IPS DF 4.7 (cell line): Measurements from ENCODE around the gene AGBL4.

ENCODE experiments used
- DNase-seq: peaks from one replicate; pipeline ENCODE4 v3.0.0-alpha.2; 2013; ENCODE audit warnings: low spot score; ENCODE audit errors: extremely low read depth

Gene AGBL4

GRCh38 chr1:48665708-48666407 lies 1357.9 kb downstream of the AGBL4 start:
- DNase-seq, result no peak

DNA sequence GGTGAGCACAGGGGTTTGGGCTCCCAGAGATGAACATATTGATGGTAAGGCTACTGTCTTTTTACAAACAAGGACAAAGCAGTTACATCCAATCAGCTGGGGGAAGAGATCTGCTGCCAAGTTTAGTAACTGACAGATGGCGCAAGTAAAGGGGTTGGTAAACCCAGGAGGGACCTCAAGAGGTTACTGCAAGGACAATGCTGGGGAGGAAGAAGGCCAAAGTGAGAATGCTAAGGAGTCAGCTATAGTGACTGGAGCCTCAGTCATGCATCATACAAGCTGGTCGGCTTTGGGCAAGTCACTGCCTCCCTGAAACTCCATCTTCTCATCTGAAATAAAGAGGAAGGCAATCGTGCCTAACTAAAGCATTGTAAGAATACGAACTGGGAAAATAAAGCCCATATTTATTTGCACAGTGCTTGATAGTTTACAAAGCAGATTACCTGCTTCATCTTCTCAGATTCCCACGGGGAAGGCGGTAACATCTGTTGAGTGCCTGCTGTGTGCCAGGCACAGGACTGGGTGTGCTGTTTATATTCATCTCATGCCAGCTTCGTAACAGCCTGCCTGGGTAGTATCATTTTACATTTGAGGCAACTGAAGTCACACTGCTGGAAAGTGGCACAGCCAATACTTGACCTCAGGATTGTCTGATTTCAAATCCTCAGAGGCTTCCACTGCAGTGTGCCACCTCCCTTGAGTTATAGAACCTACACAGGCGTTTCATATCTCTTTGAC lies 1361.9 kb downstream of the AGBL4 start:
- DNase-seq, result no peak

- DNase-seq, result no peak
Measured at GRCh38 chr1:48659801-48660200, 1364.0 kb downstream of the AGBL4 start.

GRCh38 chr1:48657413-48657812 lies 1366.3 kb downstream of the AGBL4 start:
- no peak for DNase-seq

GRCh38 chr1:48654606-48655210 lies 1369.0 kb downstream of the AGBL4 start:
- DNase-seq, result no peak

GRCh38 chr1:48652334-48652733 lies 1371.4 kb downstream of the AGBL4 start:
- no peak for DNase-seq

- DNase-seq, result no peak
Measured at GRCh38 chr1:48649880-48650279, 1373.9 kb downstream of the AGBL4 start.

DNA sequence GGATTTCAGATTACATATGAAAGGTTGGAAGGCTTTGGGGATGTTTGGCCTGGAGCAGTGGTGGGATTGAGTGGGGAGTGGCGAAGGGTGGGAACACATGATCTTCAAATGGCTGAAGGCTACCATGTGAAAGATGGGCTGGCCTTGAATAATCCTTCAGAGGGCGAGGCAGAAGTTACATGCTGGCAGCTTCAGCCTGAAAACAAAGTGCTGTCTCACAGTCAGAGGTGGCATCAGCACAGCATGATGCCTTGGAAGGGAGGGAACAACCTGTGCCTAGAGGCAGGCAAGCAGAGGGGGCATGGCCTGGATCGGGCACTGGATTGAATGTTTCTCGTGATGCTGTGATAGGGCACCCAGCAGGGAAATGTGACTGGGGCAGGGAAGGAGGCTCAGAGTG lies 1377.9 kb downstream of the AGBL4 start:
- no peak for DNase-seq

GRCh38 chr1:48644905-48645605 lies 1378.7 kb downstream of the AGBL4 start:
- DNase-seq, result no peak

- no peak for DNase-seq
Measured at GRCh38 chr1:48644190-48644900, 1379.4 kb downstream of the AGBL4 start.

DNA sequence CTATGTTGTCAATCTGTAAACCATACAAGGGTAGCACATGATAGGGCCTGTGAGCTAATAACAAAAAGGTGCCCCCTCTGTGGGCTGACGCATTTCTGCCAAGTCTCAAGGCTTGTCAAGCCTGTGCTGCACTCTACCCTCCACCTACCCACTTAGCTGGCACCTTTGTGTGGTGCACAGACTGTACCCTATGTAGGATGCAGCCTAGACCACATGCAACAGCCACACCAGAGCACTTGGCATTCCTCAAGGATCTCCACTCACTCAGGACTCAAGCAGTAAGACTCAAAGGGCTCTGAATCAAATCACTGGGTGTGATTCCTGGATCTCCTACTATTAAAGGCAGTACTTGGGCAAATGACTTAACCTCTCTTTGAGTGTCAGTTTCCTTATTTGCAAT lies 1380.6 kb downstream of the AGBL4 start:
- DNase-seq, result no peak

DNA sequence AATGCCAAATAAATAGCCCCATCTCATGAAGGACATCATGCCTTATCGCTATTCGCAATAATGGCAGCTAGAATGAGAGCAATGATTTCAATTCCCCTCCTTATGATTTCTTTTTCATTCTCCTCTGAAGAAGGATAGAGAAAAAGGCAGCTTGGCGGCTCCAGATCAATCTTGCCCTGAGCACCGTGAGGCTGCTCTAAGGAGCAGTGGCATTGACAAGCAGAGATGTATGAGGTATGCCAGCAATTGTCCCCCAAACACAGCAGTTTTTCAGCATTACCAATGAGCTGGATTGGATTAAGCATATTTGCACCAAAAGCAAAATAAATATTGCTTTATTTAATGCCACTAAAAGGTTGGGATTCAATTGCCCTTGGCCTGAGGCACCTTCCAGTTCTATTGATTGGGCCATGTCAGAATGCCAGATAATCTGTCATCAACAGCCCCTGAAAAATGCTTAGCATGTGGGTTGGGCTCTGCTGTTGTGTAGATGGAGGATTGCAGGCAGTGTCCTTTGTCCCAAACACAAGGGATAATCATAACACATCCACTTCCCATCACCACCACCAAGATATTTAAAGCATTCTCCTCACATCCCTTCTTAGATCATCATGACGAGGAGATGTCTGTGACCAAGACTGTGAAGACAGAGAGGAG lies 1382.8 kb downstream of the AGBL4 start:
- no peak for DNase-seq

GRCh38 chr1:48629867-48630266 lies 1393.9 kb downstream of the AGBL4 start:
- no peak for DNase-seq

GRCh38 chr1:48627486-48627885 lies 1396.3 kb downstream of the AGBL4 start:
- DNase-seq, result no peak

GRCh38 chr1:48619539-48619938 lies 1404.2 kb downstream of the AGBL4 start:
- DNase-seq, result peak; percentile 53

GRCh38 chr1:48617252-48617651 lies 1406.5 kb downstream of the AGBL4 start:
- DNase-seq, result no peak

- DNase-seq, result no peak
Measured at GRCh38 chr1:48616710-48617109, 1407.0 kb downstream of the AGBL4 start.

GRCh38 chr1:48611841-48612240 lies 1411.9 kb downstream of the AGBL4 start:
- no peak for DNase-seq

GRCh38 chr1:48610628-48611542 lies 1412.9 kb downstream of the AGBL4 start:
- DNase-seq, result no peak

DNA sequence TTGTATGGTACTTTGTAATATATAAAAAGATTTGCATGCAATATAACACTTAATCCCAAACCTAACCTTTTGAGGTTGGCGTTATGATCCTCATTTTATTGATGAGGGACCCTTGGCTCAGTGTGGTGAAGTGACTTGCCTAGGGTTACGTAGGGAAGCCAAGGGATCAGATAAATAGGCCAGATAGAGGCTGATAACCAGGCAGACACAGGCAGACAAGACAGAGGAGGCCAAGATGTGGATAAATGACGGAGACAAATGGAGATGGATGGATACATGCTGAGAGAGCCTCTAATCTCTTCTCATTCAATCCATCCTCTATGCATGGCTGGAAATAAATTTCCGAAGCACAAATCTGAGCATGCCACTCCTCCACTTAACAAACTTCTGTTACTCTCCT lies 1414.9 kb downstream of the AGBL4 start:
- DNase-seq, result no peak
